ENCODE measurements around the gene CCDC112. TPM values are rescaled to one million over a fixed set of nuclear protein-coding genes. Genes with fewer than 3 reads are reported as not detected.
"Not testable (repeated sequence)": the region's sequence is repeated elsewhere in the genome, so short reads cannot be mapped to it uniquely, and the experiment has no call there.

The CCDC112 gene
- total and polyA plus RNA-seq, 2 experiments from 2014 or later, result 18.1 to 48.2 TPM

DNA sequence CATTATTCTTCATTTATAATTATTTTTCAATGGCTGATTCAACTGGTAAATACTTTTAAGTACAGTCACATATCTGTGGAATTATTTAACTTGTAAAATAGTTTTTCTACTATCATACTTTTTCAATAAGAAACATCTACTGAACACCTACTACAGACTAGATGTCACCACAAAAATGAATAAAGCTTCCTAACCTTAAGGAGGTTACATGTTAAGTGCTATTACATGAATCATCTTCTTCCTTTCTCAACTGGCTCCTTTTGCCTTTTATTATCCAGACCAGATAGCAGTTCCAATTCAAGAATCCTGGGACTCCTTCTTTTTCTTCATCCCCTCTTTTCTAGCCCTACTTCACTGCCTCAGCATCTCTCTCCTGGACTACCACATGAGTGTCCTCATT, 38.5 kb downstream of the CCDC112 start:
- H3K9me2 ChIP-seq (ENCODE audit: insufficient read depth), result no peaks in the 10 kb centered on the region
- no peak for ATAC-seq
- H3K4me2 ChIP-seq, result no peak overlapping the region
- Mint-ChIP-seq H3K27me3 (ENCODE audit: insufficient read depth, low read depth, poor library complexity) (peaks cover 5% of the 10 kb centered on the region), H3K36me3 (ENCODE audit: low read depth) (no peaks in the 10 kb centered on the region), H3K9me3 (no peaks in the 10 kb centered on the region), H3K27ac (no peak overlapping the region), H3K4me1 (peaks cover 17% of the 10 kb centered on the region), H3K4me3 (no peak overlapping the region)
- no peaks in the 10 kb centered on the region; the same call in none of the 2 replicates for H4K20me1 ChIP-seq (replicated peaks; ENCODE audit: insufficient read depth)
- no peak for TF ChIP-seq JUNB (IDR thresholded peaks at IDR 0.05; ENCODE audit: unreplicated experiment)
- no peak for TF ChIP-seq POLR2AphosphoS5 (IDR thresholded peaks at IDR 0.05; ENCODE audit: low read depth)
- no peak for TF ChIP-seq ZNF331 (CRISPR knock-in tag; IDR thresholded peaks at IDR 0.05; ENCODE audit: low read depth)
- TF ChIP-seq, protein P1, sequence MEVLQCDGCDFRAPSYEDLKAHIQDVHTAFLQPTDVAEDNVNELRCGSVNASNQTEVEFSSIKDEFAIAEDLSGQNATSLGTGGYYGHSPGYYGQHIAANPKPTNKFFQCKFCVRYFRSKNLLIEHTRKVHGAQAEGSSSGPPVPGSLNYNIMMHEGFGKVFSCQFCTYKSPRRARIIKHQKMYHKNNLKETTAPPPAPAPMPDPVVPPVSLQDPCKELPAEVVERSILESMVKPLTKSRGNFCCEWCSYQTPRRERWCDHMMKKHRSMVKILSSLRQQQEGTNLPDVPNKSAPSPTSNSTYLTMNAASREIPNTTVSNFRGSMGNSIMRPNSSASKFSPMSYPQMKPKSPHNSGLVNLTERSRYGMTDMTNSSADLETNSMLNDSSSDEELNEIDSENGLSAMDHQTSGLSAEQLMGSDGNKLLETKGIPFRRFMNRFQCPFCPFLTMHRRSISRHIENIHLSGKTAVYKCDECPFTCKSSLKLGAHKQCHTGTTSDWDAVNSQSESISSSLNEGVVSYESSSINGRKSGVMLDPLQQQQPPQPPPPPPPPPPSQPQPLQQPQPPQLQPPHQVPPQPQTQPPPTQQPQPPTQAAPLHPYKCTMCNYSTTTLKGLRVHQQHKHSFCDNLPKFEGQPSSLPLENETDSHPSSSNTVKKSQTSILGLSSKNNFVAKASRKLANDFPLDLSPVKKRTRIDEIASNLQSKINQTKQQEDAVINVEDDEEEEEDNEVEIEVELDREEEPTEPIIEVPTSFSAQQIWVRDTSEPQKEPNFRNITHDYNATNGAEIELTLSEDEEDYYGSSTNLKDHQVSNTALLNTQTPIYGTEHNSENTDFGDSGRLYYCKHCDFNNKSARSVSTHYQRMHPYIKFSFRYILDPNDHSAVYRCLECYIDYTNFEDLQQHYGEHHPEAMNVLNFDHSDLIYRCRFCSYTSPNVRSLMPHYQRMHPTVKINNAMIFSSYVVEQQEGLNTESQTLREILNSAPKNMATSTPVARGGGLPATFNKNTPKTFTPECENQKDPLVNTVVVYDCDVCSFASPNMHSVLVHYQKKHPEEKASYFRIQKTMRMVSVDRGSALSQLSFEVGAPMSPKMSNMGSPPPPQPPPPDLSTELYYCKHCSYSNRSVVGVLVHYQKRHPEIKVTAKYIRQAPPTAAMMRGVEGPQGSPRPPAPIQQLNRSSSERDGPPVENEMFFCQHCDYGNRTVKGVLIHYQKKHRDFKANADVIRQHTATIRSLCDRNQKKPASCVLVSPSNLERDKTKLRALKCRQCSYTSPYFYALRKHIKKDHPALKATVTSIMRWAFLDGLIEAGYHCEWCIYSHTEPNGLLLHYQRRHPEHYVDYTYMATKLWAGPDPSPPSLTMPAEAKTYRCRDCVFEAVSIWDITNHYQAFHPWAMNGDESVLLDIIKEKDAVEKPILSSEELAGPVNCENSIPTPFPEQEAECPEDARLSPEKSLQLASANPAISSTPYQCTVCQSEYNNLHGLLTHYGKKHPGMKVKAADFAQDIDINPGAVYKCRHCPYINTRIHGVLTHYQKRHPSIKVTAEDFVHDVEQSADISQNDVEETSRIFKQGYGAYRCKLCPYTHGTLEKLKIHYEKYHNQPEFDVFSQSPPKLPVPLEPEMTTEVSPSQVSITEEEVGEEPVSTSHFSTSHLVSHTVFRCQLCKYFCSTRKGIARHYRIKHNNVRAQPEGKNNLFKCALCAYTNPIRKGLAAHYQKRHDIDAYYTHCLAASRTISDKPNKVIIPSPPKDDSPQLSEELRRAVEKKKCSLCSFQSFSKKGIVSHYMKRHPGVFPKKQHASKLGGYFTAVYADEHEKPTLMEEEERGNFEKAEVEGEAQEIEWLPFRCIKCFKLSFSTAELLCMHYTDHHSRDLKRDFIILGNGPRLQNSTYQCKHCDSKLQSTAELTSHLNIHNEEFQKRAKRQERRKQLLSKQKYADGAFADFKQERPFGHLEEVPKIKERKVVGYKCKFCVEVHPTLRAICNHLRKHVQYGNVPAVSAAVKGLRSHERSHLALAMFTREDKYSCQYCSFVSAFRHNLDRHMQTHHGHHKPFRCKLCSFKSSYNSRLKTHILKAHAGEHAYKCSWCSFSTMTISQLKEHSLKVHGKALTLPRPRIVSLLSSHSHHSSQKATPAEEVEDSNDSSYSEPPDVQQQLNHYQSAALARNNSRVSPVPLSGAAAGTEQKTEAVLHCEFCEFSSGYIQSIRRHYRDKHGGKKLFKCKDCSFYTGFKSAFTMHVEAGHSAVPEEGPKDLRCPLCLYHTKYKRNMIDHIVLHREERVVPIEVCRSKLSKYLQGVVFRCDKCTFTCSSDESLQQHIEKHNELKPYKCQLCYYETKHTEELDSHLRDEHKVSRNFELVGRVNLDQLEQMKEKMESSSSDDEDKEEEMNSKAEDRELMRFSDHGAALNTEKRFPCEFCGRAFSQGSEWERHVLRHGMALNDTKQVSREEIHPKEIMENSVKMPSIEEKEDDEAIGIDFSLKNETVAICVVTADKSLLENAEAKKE (CRISPR knock-in tag; IDR thresholded peaks at IDR 0.05), result no peak
- TF ChIP-seq, protein P2, sequence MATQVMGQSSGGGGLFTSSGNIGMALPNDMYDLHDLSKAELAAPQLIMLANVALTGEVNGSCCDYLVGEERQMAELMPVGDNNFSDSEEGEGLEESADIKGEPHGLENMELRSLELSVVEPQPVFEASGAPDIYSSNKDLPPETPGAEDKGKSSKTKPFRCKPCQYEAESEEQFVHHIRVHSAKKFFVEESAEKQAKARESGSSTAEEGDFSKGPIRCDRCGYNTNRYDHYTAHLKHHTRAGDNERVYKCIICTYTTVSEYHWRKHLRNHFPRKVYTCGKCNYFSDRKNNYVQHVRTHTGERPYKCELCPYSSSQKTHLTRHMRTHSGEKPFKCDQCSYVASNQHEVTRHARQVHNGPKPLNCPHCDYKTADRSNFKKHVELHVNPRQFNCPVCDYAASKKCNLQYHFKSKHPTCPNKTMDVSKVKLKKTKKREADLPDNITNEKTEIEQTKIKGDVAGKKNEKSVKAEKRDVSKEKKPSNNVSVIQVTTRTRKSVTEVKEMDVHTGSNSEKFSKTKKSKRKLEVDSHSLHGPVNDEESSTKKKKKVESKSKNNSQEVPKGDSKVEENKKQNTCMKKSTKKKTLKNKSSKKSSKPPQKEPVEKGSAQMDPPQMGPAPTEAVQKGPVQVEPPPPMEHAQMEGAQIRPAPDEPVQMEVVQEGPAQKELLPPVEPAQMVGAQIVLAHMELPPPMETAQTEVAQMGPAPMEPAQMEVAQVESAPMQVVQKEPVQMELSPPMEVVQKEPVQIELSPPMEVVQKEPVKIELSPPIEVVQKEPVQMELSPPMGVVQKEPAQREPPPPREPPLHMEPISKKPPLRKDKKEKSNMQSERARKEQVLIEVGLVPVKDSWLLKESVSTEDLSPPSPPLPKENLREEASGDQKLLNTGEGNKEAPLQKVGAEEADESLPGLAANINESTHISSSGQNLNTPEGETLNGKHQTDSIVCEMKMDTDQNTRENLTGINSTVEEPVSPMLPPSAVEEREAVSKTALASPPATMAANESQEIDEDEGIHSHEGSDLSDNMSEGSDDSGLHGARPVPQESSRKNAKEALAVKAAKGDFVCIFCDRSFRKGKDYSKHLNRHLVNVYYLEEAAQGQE (IDR thresholded peaks at IDR 0.05; ENCODE audit: unreplicated experiment), result no peak
- TF ChIP-seq EZH2phosphoT487 (IDR thresholded peaks at IDR 0.05; ENCODE audit: unreplicated experiment), result no peak
- TF ChIP-seq, protein P3, sequence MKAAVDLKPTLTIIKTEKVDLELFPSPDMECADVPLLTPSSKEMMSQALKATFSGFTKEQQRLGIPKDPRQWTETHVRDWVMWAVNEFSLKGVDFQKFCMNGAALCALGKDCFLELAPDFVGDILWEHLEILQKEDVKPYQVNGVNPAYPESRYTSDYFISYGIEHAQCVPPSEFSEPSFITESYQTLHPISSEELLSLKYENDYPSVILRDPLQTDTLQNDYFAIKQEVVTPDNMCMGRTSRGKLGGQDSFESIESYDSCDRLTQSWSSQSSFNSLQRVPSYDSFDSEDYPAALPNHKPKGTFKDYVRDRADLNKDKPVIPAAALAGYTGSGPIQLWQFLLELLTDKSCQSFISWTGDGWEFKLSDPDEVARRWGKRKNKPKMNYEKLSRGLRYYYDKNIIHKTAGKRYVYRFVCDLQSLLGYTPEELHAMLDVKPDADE (IDR thresholded peaks at IDR 0.05), result no peak
- no peak for TF ChIP-seq STAT1 (IDR thresholded peaks at IDR 0.05; ENCODE audit: unreplicated experiment)
- no peak for TF ChIP-seq CREB1 (CRISPR knock-in tag; IDR thresholded peaks at IDR 0.05; ENCODE audit: low read depth)
- TF ChIP-seq, protein P4, sequence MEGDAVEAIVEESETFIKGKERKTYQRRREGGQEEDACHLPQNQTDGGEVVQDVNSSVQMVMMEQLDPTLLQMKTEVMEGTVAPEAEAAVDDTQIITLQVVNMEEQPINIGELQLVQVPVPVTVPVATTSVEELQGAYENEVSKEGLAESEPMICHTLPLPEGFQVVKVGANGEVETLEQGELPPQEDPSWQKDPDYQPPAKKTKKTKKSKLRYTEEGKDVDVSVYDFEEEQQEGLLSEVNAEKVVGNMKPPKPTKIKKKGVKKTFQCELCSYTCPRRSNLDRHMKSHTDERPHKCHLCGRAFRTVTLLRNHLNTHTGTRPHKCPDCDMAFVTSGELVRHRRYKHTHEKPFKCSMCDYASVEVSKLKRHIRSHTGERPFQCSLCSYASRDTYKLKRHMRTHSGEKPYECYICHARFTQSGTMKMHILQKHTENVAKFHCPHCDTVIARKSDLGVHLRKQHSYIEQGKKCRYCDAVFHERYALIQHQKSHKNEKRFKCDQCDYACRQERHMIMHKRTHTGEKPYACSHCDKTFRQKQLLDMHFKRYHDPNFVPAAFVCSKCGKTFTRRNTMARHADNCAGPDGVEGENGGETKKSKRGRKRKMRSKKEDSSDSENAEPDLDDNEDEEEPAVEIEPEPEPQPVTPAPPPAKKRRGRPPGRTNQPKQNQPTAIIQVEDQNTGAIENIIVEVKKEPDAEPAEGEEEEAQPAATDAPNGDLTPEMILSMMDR (conservative IDR thresholded peaks at IDR 0.05; ENCODE audit: low read depth in 2 of 2), result no peak
- no peaks in the 10 kb centered on the region for H3F3A ChIP-seq (replicated peaks; ENCODE audit: low read depth)
- peaks cover 8% of the 10 kb centered on the region; the same call in 1 of the 2 replicates for H3K4me1 ChIP-seq (ENCODE audit: insufficient read depth)
- H3K27ac ChIP-seq (ENCODE audit: low read depth), result no peak overlapping the region
- peaks cover 93% of the 10 kb centered on the region for H3K79me2 ChIP-seq (replicated peaks; ENCODE audit: insufficient read depth)
- H3K4me3 ChIP-seq, result no peak overlapping the region
- no peak for DNase-seq (ENCODE audit: low spot score)
- no peaks in the 10 kb centered on the region for H3K36me3 ChIP-seq (ENCODE audit: insufficient read depth)
- H2AFZ ChIP-seq, result no peak overlapping the region
- H3K27me3 ChIP-seq (ENCODE audit: insufficient read depth), result no peaks in the 10 kb centered on the region

DNA sequence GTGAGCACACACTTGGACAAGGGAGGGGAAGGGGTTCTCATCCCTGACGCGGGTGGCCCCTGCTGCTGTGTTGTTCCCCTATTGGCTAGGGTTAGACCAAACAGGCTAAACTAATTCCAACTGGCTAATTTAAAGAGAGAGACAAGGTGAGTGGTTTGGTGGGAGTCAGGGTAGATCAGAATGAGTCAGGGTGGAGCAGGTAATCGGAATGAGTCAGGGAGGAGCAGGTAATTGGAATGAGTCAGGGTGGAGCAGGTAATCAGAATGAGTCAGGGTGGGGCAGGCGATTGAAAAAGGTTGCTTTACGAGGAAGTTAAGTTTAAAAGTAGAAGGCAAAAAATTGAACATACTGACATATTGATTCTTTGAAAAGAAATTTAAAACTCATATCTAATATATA, 47.1 kb downstream of the CCDC112 start:
- not testable (repeated sequence) for H2AFZ ChIP-seq; H3K9me2 ChIP-seq (ENCODE audit: insufficient read depth); DNase-seq (ENCODE audit: low spot score); H3K4me1 ChIP-seq (ENCODE audit: insufficient read depth); H3K36me3 ChIP-seq (ENCODE audit: insufficient read depth); H3K27me3 Mint-ChIP-seq (ENCODE audit: insufficient read depth, low read depth, poor library complexity); H3K4me3 Mint-ChIP-seq; H3K4me1 Mint-ChIP-seq; H3K27ac Mint-ChIP-seq; H3F3A ChIP-seq (replicated peaks; ENCODE audit: low read depth); H4K20me1 ChIP-seq (replicated peaks; ENCODE audit: insufficient read depth); H3K4me2 ChIP-seq; H3K27me3 ChIP-seq (ENCODE audit: insufficient read depth); H3K9me3 Mint-ChIP-seq; H3K4me3 ChIP-seq; ATAC-seq; H3K27ac ChIP-seq (ENCODE audit: low read depth)
- H3K79me2 ChIP-seq (replicated peaks; ENCODE audit: insufficient read depth), result peaks cover 49% of the 10 kb centered on the region
- H3K36me3 Mint-ChIP-seq (ENCODE audit: low read depth), result peaks cover 11% of the 10 kb centered on the region; the same call in 2 of the 3 replicates

Data from GM23338 (cell line).